Adipocyte (in vitro differentiated cells): ENCODE measurements around the gene GABPB2.
A peak's percentile ranks its signal among the peaks of the same experiment; 100 is the strongest.

ENCODE experiments used
- DNase-seq: peaks from one replicate; pipeline ENCODE4 v3.0.0-alpha.2; 2015; ENCODE audit warnings: low read depth
- H3K27me3 ChIP-seq: replicated peaks from 2 replicates; pipeline ENCODE4 v1.7.0; 2013; ENCODE audit warnings: mild to moderate bottlenecking, low read length, moderate library complexity; ENCODE audit not compliant: control insufficient read depth, insufficient read depth
- H3K36me3 ChIP-seq: 2 replicates; pipeline ENCODE4 v1.7.0; 2013; ENCODE audit warnings: low read length, mild to moderate bottlenecking, moderate library complexity; ENCODE audit not compliant: control insufficient read depth, insufficient read depth, severe bottlenecking
- H3K4me1 ChIP-seq: 2 replicates; pipeline ENCODE4 v1.7.0; 2013; ENCODE audit warnings: mild to moderate bottlenecking, low read length, moderate library complexity; ENCODE audit not compliant: control insufficient read depth, insufficient read depth
- H3K4me3 ChIP-seq: 2 replicates; pipeline ENCODE4 v1.7.0; 2013; ENCODE audit warnings: mild to moderate bottlenecking, low read length, moderate library complexity
- H3K9ac ChIP-seq: 2 replicates; pipeline ENCODE4 v1.7.0; 2013; ENCODE audit warnings: mild to moderate bottlenecking, low read length, moderate library complexity
- H3K9me3 ChIP-seq: 2 replicates; pipeline ENCODE4 v1.7.0; 2013; ENCODE audit warnings: mild to moderate bottlenecking, low read length, moderate library complexity; ENCODE audit not compliant: control insufficient read depth

GABPB2 gene

GRCh38 chr1:151147665-151148064, 77.1 kb downstream of the GABPB2 start:
- Histone ChIP-seq H3K27me3 (peaks cover 10% of the 10 kb centered on the region), H3K4me3 (no peak overlapping the region), H3K9ac (no peak overlapping the region), H3K36me3 (no peaks in the 10 kb centered on the region), H3K4me1 (peaks cover 12% of the 10 kb centered on the region), H3K9me3 (no peaks in the 10 kb centered on the region)
- DNase-seq = no peak

- Histone ChIP-seq H3K9me3 (no peaks in the 10 kb centered on the region), H3K36me3 (peaks cover 46% of the 10 kb centered on the region), H3K27me3 (no peaks in the 10 kb centered on the region), H3K4me3 (no peak within 1 kb of the TSS), H3K4me1 (no peaks in the 10 kb centered on the region), H3K9ac (no peak within 1 kb of the TSS)
- DNase-seq = no peak
Observed at GRCh38 chr1:151156515-151156819, 85.9 kb downstream of the GABPB2 start, which contains the start of gene TNFAIP8L2. Gene TNFAIP8L2 (plus strand): TSS chr1:151156649. CDS start chr1:151158698, 2,049 bp downstream.

- Histone ChIP-seq H3K4me1 (no peaks in the 10 kb centered on the region), H3K9ac (no peak overlapping the region), H3K36me3 (peaks cover 50% of the 10 kb centered on the region), H3K27me3 (no peaks in the 10 kb centered on the region), H3K4me3 (no peak overlapping the region), H3K9me3 (no peaks in the 10 kb centered on the region)
- no peak for DNase-seq
Observed at GRCh38 chr1:151157067-151157531, 86.5 kb downstream of the GABPB2 start.

- Histone ChIP-seq H3K4me3 (no peak overlapping the region), H3K4me1 (no peaks in the 10 kb centered on the region), H3K9me3 (no peaks in the 10 kb centered on the region), H3K9ac (no peak overlapping the region), H3K27me3 (no peaks in the 10 kb centered on the region), H3K36me3 (peaks cover 50% of the 10 kb centered on the region)
- no peak for DNase-seq
Observed at GRCh38 chr1:151158326-151158725, 87.8 kb downstream of the GABPB2 start.

- no peak overlapping the region for H3K9ac ChIP-seq
- no peak for DNase-seq
Observed at GRCh38 chr1:151158751-151159251, 88.2 kb downstream of the GABPB2 start.

GRCh38 chr1:151159373-151159772, 88.8 kb downstream of the GABPB2 start:
- no peaks in the 10 kb centered on the region for H3K9me3 ChIP-seq
- no peak for DNase-seq
- no peaks in the 10 kb centered on the region for H3K27me3 ChIP-seq
- no peak overlapping the region for H3K9ac ChIP-seq
- H3K36me3 ChIP-seq = peaks cover 50% of the 10 kb centered on the region
- H3K4me1 ChIP-seq = peaks cover 5% of the 10 kb centered on the region
- no peak overlapping the region for H3K4me3 ChIP-seq

More at GRCh38 chr1:151158751-151159251, 88.2 kb downstream of the GABPB2 start:
- Histone ChIP-seq H3K36me3 (peaks cover 50% of the 10 kb centered on the region), H3K27me3 (no peaks in the 10 kb centered on the region), H3K4me3 (no peak overlapping the region), H3K4me1 (no peaks in the 10 kb centered on the region), H3K9me3 (no peaks in the 10 kb centered on the region)

- no peaks in the 10 kb centered on the region for H3K9me3 ChIP-seq
- peaks cover 20% of the 10 kb centered on the region for H3K4me1 ChIP-seq
- H3K9ac ChIP-seq = peak overlapping the region; percentile 97
- H3K36me3 ChIP-seq = peaks cover 30% of the 10 kb centered on the region
- H3K27me3 ChIP-seq = no peaks in the 10 kb centered on the region
- peak; percentile 63 for DNase-seq
- H3K4me3 ChIP-seq = peak overlapping the region; percentile 97
Observed at GRCh38 chr1:151164732-151165280, 94.2 kb downstream of the GABPB2 start.

GRCh38 chr1:151165281-151165737, 94.7 kb downstream of the GABPB2 start:
- peaks cover 20% of the 10 kb centered on the region for H3K4me1 ChIP-seq
- H3K36me3 ChIP-seq = peaks cover 26% of the 10 kb centered on the region
- H3K27me3 ChIP-seq = no peaks in the 10 kb centered on the region
- H3K4me3 ChIP-seq = peak overlapping the region; percentile 97
- H3K9me3 ChIP-seq = no peaks in the 10 kb centered on the region
- H3K9ac ChIP-seq = peak overlapping the region; percentile 97
- DNase-seq = peak; percentile 79

- Histone ChIP-seq H3K4me1 (peaks cover 20% of the 10 kb centered on the region), H3K9ac (peak within 1 kb of the TSS; percentile 97), H3K36me3 (peaks cover 23% of the 10 kb centered on the region), H3K9me3 (no peaks in the 10 kb centered on the region), H3K4me3 (peak within 1 kb of the TSS; percentile 97), H3K27me3 (no peaks in the 10 kb centered on the region)
- peak; percentile 99 for DNase-seq
Observed at GRCh38 chr1:151165738-151166504, 95.4 kb downstream of the GABPB2 start, which contains the start of the genes LYSMD1 and SCNM1. Gene LYSMD1 (minus strand): TSS chr1:151165902. CDS start chr1:151165258, 644 bp downstream. Gene SCNM1 (plus strand): TSS chr1:151166144. CDS start chr1:151166153, 9 bp downstream.

- Histone ChIP-seq H3K4me3 (peak overlapping the region; percentile 97), H3K27me3 (no peaks in the 10 kb centered on the region), H3K36me3 (peaks cover 25% of the 10 kb centered on the region), H3K4me1 (peaks cover 20% of the 10 kb centered on the region), H3K9me3 (no peaks in the 10 kb centered on the region), H3K9ac (peak overlapping the region; percentile 97)
- peak; percentile 80 for DNase-seq
Observed at GRCh38 chr1:151166505-151166956, 96.0 kb downstream of the GABPB2 start.

- Histone ChIP-seq H3K9me3 (no peaks in the 10 kb centered on the region), H3K4me3 (peak overlapping the region; percentile 97), H3K36me3 (peaks cover 22% of the 10 kb centered on the region), H3K4me1 (peaks cover 20% of the 10 kb centered on the region), H3K9ac (peak overlapping the region; percentile 97), H3K27me3 (no peaks in the 10 kb centered on the region)
- no peak for DNase-seq
Observed at GRCh38 chr1:151167116-151167515, 96.6 kb downstream of the GABPB2 start.
